Right hindlimb (tissue), 1 donor: Measurements from ENCODE around the gene ESRRB.

ENCODE experiments used
- DNase-seq: peaks from one replicate; pipeline ENCODE4 v3.0.0-alpha.2; 2018

The ESRRB gene

DNA sequence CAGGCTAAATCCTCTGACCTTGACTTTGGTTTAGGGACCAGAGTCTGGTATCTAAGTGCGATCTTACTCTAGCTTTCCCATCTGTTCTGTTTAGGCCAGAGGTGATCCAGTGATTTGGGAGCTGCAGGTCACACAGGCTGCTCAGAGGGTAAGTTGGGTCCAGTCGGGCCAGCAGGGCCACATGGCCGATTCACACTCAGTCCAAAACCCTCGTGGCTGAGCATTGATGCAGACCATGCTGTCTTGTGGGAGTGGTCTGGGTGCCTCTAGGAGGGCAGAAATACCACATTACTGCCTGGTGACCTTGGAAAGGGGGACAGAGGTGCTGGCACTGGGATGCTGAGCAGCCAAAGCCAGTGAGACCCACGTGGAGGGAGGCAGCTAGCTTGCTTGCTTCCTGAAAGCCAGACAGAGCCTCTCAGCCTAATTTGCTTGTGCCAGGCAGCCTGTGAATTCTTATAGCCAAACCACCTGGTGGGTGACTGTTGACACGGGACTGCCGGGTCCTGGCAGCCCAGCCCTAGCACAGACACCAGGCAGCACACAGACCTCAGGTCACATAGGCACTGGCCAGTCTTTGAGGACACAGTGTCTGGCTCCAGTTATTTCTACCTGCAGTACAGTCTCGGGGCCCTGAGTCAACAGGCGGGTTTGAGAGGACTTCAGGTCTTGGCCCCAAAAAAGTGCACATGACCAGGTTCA lies 31.7 kb downstream of the ESRRB start:
- DNase-seq, result no peak

DNA sequence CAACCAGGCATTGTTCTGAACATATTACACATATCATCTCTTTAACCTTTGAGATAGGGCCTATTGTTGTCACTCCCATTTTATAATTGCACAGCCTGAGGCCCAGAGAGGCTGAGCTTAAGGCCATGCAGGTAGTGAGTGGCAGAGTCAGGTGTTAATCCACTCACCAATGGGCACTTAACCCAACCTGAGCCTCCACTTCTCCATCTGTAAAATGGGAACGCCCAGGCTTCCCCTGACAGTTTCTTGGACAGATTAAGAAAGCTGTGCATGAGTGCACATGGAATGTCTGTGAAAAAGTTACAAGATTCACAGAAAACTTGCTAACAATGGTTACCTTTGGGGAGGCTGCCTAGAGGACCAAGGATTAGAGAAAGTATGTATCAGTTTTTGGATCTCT lies 32.9 kb downstream of the ESRRB start:
- DNase-seq, result no peak

DNA sequence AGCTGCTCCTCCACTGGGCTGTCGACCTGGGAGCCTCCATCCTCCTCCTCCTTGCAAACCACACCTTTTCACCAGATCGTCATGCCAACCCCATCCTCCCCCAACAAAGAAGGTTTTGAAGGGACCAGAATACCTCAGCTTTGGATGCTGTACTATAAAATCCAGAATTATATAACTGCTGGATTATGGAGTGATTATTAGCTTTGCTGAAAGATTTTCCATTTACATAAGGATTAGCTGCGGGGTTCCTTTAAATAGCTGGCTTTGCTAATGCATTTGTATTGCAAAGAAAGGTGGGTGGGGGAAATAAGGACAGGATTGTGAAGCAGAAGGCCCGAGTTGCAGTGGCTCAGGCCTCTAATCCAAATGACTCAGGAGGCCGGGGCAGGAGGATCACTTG lies 36.6 kb downstream of the ESRRB start:
- DNase-seq, result no peak

DNA sequence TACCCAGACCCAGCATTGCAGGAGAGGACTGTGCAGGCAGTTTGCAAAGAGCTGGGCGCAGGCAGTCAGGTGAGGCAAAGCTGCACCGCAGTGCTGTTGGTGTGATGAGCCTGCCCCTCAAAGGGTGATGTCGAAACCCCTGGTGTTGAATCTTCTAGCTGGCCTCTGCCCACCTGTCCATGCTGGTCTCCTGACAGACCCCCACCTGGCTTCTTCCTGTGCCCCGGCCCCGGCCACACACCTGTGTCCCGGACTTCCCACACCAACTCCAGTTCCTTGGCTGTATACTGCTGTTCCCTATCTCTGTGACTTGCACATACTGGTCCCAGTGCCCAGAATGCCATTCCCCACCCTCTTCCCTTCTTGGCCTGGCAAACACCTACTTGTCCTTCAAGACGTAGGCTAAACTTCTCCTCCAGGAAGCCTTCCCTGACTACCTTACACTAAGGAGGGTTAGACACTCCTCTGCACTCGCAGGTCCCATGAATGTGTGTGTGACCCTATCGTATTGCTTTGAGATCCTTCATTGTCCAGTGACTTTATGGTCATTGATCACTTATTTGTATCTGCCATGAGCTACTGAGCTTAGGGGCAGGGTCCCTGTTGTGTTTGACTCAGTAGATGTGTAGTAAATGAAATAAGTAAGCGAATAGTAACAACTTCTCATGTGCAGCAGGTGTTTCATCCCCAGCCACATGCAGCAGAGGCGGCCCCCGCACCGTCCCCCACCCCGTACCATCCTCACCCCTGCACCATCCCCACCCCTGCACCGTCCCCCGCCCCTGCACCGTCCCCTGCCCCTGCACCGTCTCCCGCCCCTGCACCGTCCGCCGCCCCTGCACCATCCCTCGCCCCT lies 37.4 kb downstream of the ESRRB start:
- DNase-seq, result no peak

DNA sequence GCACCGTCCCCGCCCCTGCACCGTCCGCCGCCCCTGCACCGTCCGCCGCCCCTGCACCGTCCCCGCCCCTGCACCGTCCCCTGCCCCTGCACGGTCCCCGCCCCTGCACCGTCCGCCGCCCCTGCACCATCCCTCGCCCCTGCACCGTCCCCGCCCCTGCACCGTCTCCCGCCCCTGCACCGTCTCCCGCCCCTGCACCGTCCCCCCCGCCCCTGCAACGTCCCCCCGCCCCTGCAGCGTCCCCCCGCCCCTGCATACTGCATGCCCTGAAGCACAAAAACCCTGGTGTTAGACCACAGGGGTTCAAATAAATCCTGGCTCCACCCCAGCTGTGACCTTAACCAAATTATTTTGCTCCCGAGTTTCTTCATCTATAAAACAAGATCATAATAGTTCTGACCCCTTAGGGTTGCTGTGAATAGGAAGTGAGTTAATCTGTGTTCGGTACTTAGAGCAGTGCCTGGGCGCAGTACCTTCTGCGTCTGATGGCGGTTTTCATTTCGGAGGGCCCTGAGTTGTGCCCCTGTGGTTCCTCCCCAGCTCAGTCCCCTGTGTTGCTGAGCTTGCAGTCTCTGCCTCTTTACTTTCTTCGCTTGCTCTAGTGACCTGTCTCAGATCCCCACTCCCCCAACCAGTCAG lies 38.1 kb downstream of the ESRRB start:
- DNase-seq, result no peak

DNA sequence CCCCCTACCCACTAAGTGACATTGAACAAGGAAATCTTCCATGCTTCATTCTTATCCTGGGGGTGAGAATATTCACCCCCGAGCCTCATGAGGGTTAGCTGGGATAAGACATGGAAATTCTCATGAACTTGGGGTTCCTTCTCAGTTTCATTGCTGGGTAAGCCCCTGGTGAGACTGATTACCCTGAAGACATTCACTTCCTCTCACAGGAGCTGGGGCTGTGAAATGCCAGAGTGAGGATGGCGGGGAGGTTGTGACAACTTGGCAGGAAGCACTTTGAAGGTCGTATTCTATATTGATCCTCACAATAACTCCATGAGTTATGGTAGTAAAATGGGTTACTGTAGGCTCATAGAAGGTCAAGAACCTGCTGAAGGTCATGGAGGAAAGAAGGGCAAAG lies 43.5 kb downstream of the ESRRB start:
- no peak for DNase-seq

DNA sequence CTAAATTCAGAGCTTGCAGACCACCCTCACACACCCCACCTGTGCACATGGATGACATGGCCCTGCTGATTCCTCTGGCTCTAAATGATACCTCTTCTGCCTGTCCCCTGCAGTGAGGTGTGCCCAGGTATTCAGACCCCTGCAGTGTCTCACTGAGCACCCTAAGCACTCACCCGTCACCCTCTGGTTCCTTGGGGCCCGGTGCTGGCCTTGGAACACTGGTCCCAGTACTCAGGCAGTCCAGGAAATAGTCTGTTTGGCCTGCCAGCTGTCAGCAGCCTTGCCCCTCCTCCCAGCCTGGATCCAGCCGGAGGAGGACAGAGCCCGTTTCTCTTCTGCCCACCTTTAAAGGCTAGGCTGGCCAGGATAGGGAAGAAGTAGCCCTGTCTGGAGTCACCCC lies 44.9 kb downstream of the ESRRB start:
- no peak for DNase-seq

DNA sequence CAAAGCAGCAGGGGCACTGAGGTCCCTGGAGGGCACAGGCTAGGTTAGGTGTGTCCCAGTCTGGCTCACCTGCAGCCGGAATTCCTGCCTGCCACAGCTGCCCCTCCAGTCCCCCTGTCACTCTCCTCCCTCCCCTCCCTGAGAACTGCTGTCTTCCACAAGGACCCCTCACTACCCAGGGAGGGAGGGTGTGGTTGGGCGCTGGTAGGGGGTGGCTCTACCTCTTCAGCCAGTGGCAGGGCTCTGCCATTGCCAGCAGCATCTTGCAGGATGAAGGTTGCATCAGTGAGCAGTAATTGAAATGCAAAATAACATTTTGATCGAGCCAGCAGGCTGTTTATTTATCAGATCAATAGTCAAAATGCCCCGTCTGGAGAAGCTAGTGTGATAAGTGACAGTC lies 45.7 kb downstream of the ESRRB start:
- no peak for DNase-seq

DNA sequence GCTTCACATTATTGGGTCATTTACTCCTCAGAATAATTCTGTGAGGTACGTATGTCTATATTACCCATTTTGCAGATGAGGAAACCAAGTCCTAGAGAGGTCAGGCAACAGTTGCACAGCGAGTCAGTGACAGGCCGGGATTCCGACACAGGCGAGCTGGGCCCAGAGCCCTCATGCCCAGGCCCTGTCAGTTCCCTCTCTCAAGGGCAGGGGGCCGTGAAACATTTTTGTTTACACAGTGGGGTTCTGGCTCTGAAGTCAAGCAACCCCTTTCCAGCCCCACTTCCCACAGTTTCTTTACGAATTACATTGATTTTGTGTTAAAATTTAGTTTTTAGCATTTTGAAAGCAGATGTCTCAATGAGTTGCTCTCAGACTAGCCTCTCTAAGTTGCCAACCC lies 46.7 kb downstream of the ESRRB start:
- DNase-seq, result no peak

DNA sequence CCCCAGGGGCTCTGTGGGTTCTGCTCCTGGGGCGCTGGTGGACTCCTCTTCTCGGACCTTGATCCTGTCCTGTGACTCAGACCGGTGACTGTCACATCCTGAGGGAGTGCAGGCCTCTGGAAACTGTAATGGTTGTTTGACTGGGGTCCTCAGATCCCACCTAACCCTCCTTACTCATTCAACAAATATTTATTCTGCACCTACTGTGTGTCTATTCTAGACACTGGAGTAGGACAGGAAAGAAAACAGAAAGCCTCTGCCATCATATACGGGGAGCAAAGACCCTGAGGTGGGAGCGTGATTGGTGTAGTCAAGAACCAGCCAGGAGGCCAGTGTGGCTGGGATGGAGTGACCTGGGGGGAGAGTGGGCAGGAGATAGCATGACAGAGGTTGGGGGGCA lies 47.6 kb downstream of the ESRRB start:
- no peak for DNase-seq

DNA sequence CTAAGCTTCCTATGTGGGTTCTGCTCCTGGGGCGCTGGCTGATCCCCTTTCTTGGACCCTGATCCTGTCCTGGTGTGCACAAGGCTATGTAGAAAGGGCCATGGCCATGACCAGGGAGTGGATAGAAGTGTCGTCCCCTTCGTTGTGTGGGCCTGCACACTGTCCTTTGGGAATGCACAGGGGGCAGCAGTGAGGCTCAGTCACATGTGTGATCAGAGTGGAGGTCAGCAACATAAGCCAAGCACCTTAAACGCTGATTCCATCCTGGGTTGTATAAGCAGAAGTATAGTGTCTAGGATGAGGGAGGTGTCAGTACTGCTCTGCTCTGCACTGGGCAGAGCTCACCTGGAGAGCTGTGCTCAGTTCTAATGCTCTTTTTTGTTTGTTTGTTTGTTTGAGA lies 48.4 kb downstream of the ESRRB start:
- no peak for DNase-seq

DNA sequence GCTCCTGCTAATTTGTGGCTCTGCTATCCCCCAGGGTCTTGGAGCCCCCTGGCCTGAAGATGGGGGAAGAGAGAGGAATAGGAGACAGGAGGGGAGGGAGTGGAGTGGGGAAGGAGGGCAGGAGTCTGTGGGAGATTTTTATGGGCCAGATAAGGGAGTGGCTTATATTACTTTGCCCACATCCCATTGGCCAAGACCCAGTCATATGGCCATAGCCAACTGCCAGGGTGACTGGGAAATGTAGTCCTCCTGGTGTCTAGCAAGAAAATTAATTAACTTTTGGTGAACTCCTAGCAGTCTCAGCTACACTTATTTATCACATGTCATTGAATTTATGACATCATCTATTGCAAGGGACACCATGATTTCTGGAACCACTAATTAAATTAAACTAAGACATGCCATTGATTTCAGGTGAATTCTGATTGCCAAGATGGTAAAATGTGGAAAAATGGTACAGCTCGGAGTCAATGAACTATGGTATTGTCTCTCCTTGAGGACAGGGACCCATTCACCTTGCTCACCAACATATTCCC lies 50.3 kb downstream of the ESRRB start:
- no peak for DNase-seq

DNA sequence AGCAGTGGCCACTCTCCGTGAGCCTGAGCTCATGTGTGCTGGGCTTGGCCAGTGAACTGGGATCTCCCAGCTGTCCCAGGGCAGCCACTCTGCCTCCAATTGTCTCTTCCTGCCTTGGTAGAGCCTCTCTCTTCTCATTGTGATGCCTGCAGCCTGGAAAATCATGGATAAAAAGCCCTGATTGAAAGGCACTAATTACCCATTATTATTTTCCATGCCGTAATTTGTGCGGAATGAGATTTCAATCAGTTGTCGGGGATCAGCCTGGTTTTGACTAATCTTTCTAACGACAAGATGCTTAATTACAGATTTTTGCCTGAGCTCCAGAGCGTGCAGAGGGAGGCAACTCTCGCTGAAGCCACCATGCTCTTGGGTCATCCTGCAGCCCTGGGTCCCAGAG lies 52.7 kb downstream of the ESRRB start:
- no peak for DNase-seq

DNA sequence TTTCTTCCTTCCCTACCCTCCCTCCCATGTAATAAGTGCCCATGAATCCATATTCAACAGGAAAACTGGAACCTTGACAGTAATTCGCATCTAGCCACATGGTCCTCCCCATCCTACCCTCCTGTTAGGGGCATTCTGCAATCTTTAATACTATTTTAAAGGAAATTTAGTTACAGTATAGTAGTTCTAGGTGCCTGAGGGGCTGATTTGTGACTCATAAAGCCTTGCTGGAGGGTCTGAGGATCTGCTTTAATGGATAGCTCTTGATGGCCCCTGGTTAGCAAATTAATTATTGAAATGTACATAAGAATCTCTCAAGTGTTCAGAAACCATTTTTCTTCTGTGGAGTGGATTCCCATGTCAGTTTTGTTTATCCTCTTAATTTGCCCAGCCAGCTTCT lies 54.1 kb downstream of the ESRRB start:
- no peak for DNase-seq

DNA sequence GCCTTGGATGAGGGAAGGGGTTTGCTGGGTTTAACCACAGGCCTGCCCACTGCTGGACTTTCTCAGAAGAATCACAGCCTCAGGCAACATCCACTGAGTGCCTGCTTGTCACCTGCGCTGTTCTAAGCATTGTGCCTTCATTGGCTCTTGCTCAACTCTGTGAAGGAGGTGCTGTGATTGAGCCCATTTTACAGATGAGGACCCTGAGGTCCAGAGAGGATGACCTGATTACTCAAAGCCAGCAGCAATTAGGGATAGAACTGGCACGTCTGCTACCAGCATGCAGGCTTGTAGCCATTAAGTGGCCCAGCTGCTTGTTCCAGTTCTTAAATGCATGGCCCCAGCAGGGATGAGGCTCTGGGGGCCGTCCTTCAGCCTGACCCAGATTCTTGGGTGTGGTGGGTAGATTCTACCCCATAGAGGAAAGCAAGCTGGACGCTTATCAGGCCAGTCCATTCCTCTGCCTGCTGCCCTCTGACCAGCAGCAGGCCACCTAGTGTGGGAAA lies 54.6 kb downstream of the ESRRB start:
- DNase-seq, result no peak

DNA sequence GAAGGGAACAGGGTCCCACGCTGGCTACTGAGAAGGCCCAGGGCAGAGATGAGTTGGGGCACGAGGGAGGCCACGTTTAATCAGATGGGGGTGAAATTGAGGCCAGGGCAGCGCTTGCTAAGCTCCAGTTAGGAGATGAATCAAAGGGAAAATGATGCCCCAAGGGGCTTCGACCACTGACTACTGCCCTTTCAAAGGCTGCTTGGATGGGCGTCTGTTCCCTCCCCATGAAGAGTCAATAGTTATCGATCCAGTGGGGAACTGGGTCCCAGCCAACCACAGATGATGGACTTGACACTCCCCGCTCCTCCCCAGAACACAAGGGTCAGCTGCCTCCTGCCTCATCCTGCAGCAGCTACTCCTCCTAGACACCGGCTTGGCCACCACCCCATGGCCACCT lies 55.6 kb downstream of the ESRRB start:
- no peak for DNase-seq

DNA sequence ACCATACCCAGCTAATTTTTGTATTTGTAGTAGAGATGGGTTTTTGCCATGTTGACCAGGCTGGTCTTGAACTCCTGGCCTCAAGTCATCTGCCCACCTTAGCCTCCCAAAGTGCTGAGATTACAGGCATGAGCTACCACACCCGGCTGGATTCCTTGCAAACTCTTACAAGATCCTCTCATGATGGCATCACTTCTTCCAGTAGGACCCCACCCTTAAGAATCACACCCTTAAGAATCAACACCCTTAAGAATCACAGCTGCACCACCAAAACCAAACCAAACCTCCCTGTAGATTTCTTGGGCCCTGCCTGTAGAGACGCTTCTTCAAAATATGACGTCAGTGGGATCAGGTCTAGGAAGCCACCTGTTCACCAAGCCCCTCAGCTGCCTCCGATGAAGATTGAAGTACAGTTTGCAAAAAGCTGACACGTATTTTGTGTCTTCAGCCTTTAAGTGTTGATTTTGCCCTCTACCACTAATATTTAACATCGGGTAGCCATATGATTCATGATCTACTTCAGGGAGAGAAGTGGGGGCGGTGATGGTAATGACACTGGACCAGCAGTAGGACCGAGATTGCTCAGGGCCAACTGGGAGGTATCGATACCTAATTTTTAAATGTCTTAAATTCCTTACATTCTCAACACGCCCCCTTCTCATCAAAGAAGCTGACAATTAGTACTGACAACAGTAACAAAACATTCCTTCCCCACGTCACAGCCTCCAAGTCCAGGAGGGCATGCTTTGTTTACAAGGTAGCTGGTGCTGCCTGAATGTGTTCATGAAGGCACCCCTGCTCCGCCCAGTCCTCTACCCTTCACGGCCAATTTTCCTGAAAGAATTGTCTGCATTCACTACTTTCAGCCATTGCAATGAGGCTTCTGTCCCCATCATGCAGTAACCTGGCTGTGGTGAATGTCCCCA lies 57.2 kb downstream of the ESRRB start:
- no peak for DNase-seq

DNA sequence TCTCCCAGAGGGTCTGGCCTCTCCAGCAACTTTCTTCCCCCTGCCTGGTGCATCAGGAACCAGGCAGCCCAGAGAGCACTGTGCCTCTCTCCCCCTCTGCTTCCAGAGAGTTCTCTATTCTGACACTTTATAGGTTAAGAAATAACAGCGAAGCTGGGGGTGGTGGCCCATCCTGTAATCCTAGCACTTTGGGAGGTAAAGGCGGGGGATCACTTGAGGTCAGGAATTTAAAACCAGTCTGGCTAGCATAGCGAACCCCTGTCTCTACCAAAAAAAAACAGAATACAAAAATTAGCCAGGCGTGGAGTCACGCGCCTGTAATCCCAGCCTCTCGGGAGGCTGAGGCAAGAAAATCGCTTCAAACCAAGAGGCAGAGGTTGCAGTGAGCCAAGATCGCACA lies 58.3 kb downstream of the ESRRB start:
- no peak for DNase-seq

DNA sequence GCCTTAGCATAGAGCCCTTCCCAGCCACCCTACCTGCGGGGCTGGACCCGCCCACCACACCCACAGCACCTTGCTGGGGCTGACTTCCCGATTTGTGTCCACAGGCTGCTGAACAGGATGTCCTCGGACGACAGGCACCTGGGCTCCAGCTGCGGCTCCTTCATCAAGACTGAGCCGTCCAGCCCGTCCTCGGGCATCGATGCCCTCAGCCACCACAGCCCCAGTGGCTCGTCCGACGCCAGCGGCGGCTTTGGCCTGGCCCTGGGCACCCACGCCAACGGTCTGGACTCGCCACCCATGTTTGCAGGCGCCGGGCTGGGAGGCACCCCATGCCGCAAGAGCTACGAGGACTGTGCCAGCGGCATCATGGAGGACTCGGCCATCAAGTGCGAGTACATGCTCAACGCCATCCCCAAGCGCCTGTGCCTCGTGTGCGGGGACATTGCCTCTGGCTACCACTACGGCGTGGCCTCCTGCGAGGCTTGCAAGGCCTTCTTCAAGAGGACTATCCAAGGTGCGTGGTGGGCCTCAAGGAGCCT lies 63.4 kb downstream of the ESRRB start:
- no peak for DNase-seq

DNA sequence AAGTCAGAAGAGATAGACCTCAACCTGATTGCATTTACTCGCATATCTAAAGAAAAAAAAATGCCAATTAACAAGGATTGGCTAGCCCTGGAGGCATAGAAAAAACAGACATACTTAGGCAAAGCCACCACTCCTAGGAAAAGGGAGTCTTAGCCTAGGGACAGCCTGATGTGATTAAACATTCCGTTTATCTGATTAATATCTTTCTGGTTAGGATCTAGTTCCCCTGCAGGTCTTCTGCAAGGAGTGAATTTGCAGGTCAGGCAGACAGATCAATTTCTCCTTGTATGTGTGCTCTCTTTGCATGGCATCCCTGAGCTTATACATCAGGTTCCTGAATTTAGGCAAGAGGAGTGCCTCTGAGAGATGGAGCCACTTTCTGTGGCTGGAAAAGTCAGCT lies 70.5 kb downstream of the ESRRB start:
- DNase-seq, result no peak

DNA sequence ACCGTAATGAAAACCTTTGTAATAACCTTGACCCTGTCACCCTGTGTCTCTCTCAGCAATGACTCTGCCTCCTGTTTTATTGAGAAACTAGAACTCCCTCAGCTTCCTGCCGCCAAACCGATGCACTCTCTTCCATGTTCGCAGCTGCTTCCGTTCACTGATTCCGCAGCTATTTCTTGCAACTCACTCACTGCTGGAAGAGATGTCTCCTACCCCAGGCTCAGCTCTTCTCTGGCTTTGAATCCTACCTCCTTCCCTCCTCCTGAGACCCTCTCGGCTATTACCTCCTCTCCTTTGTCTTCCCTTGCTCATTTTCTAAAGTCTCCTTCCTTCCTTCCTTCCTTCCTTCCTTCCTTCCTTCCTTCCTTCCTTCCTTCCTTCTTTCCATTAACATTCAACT lies 71.0 kb downstream of the ESRRB start:
- DNase-seq, result no peak

DNA sequence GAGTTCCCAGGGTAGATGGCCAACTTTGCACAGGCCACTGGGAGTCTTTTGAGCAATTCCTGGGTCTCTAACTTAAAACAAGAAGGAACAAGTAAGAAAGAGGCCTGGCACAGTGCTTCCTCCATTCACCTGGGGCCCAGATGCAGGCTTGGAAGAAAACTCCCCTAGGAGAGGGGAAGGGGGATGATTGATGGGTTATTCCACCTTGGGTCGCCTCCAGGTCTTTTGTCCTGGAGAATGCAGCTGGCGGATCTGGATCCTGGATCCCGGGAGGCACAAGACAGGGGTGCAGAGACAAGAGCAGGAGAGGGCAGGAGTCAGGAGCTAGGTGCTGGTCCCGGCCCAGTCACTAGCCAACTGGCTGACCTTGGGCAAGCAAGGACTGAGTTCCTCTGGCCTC lies 74.5 kb downstream of the ESRRB start:
- no peak for DNase-seq
